Renal pelvis (tissue), 4 donors: ENCODE data around the gene PCMTD2. TPM values are rescaled to one million over a fixed set of nuclear protein-coding genes. Genes with fewer than 3 reads are reported as not detected.

ENCODE experiments used
- DNase-seq: peaks from one replicate; pipeline ENCODE4 v3.0.0-alpha.2; 2013
- polyA plus RNA-seq, 3 donors: library from polyadenylated mRNA; unstranded; fragments of 120-200 nt; gene quantifications; one replicate each; pipeline ENCODE4 v1.2.1, GENCODE V29; 2013; ENCODE audit not compliant: insufficient read length in 3 of 3

PCMTD2 gene
- polyA plus RNA-seq, 3 donors: 120 to 217 (median 197) TPM

- DNase-seq: no peak
Measured at GRCh38 chr20:64250027-64250426, 5.5 kb upstream of the PCMTD2 start.

- DNase-seq: no peak
Measured at GRCh38 chr20:64253000-64253383, 2.6 kb upstream of the PCMTD2 start.

GRCh38 chr20:64253443-64253842 is 2.1 kb upstream of the PCMTD2 start:
- no peak for DNase-seq

- DNase-seq: no peak
Measured at GRCh38 chr20:64254156-64254555, 1.4 kb upstream of the PCMTD2 start.

- DNase-seq: no peak
Measured at GRCh38 chr20:64254571-64255360, 782 bp upstream of the PCMTD2 start.

- no peak for DNase-seq
Measured at GRCh38 chr20:64256282-64256935, 861 bp downstream of the PCMTD2 start.

GRCh38 chr20:64257107-64257757 is 1.7 kb downstream of the PCMTD2 start:
- no peak for DNase-seq

GRCh38 chr20:64258071-64258823 is 2.7 kb downstream of the PCMTD2 start:
- no peak for DNase-seq

- no peak for DNase-seq
Measured at GRCh38 chr20:64260239-64260638, 4.7 kb downstream of the PCMTD2 start.

- DNase-seq: peak; percentile 75
Measured at GRCh38 chr20:64261138-64261537, 5.6 kb downstream of the PCMTD2 start.

- DNase-seq: no peak
Measured at GRCh38 chr20:64264091-64264490, 8.5 kb downstream of the PCMTD2 start.

- DNase-seq: no peak
Measured at GRCh38 chr20:64265201-64265600, 9.7 kb downstream of the PCMTD2 start.

GRCh38 chr20:64266988-64267387 is 11.4 kb downstream of the PCMTD2 start:
- DNase-seq: no peak

GRCh38 chr20:64268174-64268573 is 12.6 kb downstream of the PCMTD2 start:
- DNase-seq: no peak

GRCh38 chr20:64269604-64270411 is 14.3 kb downstream of the PCMTD2 start:
- no peak for DNase-seq

- DNase-seq: no peak
Measured at GRCh38 chr20:64271636-64272035, 16.1 kb downstream of the PCMTD2 start.

- DNase-seq: no peak
Measured at GRCh38 chr20:64273109-64273508, 17.6 kb downstream of the PCMTD2 start.

GRCh38 chr20:64276817-64277216 is 21.3 kb downstream of the PCMTD2 start:
- DNase-seq: no peak

GRCh38 chr20:64277571-64278316 is 22.2 kb downstream of the PCMTD2 start:
- no peak for DNase-seq

- DNase-seq: no peak
Measured at GRCh38 chr20:64278317-64278681, 22.8 kb downstream of the PCMTD2 start.
